HG03442 (cell line): ENCODE measurements around the gene USP14.
A peak's percentile ranks its signal among the peaks of the same experiment; 100 is the strongest.
"Not testable (repeated sequence)": the region's sequence is repeated elsewhere in the genome, so short reads cannot be mapped to it uniquely, and the experiment has no call there.

Source experiments
- ATAC-seq: cut with Tn5 transposase; IDR thresholded peaks from one replicate; pipeline ENCODE4 v1.9.1; 2021; ENCODE audit warnings: mild to moderate bottlenecking, moderate library complexity; ENCODE audit not compliant: unreplicated experiment

Gene USP14

GRCh38 chr18:158128-159036 lies at the start of gene USP14:
TSS of gene USP14 (plus strand) at chr18:158557. CDS start at chr18:158699, 142 bp downstream.
- ATAC-seq = peak; percentile 91

- ATAC-seq = peak; percentile 4
Observed at GRCh38 chr18:108665-109063, 49.7 kb upstream of the USP14 start.

DNA sequence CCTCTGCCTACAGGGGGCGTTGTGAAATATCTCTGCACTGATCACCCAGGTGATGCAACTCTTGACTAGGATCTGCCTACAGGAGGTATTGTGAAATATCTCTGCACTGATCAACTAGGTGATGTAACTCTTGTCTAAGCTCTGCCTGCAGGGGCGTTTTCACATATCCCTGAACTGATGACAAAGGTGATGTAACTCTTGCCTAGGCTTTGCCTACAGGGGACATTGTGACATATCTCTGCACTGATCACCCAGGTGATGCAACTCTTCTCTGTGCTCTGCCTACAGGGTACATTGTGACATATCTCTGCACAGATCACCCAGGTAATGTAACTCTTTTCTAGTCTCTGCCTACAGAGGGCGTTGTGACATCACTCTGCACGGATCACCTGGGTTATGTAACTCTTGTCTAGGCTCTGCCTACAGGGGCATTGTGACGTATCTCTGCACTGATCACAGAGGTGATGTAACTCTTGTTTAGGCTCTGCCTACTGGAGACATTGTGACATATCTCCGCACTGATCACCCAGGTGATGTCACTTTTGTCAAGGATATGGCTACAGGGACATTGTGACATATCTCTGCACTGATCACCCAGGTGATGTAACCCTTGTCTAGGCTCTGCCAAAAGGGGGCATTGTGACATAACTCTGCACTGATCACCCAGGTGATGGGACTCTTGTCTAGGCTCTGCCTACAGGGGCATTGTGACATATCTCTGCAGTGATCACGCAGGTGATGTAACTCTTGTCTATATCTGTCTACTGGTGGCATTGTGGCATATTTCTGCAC lies 49.0 kb upstream of the USP14 start:
- not testable (repeated sequence) for ATAC-seq

DNA sequence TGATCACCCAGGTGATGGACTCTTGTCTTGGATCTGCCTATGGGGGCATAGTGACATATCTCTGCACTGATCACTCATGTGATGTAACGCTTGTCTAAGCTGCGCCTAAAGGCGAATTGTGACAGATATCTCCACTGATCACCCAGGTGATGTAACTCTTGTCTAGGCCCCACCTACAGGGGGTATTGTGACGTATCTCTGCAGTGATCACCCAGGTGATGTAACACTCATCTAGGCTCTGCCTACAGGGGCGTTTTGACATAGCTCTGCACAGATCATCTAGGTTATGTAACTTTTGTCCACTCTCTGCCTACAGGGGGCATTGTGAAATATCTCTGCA lies 48.5 kb upstream of the USP14 start:
- ATAC-seq = not testable (repeated sequence)

GRCh38 chr18:110351-111201 lies 47.8 kb upstream of the USP14 start:
- not testable (repeated sequence) for ATAC-seq

DNA sequence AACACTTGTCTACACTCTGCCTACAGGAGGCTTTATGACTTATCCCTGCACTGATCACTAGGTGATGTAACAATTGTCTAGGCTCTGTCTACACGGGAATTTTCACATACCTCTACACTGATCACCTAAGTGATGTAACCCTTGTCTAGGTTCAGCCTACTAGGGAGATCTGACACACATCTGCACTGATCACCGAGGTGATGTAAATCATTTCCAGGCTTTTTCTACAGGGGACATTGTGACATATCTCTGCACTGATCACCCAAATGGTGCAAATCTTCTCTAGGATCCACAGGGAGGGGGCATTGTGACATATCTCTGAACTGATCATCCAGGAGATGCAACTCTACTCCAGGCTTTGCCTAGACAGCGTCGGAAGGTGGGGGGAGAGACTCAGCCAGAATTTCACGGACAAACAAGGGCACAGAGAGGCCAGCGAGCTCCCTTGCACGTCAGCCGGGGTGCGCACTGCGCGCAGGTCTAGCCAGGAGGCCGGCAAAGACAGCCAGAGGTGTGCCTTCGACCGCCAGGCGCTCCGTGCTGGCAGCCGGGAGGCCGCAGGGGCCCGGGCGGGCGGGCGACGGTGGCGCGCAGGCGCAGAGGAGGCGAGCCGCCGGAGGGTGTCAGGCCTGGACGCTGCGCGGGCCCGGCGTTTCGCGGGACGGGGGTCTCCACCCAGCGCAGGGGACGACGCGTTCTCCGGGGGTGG lies 46.9 kb upstream of the USP14 start:
- ATAC-seq = no peak

GRCh38 chr18:112015-112733 lies 46.2 kb upstream of the USP14 start:
- not testable (repeated sequence) for ATAC-seq

DNA sequence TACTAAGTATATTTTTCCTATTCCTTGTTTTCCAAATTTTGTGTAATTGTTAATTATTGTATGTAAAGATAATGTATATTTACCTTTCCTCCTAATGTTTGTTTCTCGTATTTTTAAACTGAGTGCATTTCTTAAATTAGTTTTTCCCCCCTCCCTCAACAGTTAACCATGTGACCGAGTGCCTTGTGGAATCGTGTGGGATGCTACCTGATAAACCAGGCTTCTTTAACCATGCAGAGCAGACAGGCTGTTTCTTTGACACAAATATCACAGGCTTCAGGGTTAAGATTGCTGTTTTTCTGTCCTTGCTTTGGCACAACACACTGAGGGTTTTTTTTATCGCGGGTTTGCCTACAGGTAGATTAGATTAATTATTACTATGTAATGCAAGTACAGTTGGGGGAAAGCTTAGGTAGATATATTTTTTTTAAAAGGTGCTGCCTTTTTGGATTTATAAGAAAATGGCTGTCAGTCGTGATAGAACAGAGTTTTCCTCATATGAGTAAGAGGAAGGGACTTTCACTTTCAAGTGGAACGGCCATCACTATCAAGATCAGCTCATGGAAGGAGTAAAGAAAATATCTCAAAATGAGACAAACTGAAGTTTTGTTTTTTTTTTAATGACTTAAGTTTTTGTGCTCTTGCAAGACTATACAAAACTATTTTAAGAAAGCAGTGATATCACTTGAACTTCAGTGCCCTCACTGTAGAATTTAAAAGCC lies 37.7 kb upstream of the USP14 start:
- ATAC-seq = not testable (repeated sequence)

DNA sequence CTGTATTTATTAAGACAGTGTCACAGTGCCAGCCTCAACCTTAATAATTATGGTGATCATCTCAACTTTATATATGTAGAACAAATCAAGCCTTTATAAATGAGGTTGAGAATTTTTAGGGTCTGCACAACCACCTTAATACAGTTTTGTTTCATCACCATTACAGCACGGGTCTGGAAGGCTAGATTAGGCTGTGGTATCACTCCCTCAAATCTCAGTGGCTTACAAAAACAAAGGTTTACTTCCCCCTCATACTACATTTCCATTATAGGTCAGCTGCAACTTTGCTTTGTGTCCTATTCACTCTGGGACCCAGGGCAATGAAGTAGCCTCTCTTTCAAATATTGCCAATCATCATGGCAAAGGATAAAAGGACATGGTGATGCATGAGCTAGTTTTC lies 23.3 kb upstream of the USP14 start:
- no peak for ATAC-seq

DNA sequence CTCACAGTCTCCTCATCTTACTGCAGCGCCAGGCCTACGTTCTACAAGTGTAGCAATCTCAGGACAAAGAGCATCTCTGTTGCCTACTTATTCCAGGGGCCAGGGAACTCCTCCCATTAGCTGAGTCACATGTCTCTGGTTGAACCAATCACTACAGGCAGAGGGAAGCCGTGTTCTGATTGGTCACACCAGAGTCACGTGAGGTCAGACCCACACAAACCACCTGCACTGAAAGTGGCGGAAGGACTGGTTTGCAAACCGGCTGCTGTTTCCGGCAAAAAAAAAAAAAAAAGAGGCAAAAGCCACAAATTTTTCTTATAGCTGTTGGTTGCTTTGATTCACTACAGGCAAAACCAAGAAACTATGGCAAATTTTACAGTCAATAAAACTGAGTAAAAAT lies 21.9 kb upstream of the USP14 start:
- peak; percentile 46 for ATAC-seq

GRCh38 chr18:137327-137726 lies 21.0 kb upstream of the USP14 start:
- ATAC-seq = no peak

GRCh38 chr18:140670-141266 lies 17.6 kb upstream of the USP14 start:
- ATAC-seq = no peak

DNA sequence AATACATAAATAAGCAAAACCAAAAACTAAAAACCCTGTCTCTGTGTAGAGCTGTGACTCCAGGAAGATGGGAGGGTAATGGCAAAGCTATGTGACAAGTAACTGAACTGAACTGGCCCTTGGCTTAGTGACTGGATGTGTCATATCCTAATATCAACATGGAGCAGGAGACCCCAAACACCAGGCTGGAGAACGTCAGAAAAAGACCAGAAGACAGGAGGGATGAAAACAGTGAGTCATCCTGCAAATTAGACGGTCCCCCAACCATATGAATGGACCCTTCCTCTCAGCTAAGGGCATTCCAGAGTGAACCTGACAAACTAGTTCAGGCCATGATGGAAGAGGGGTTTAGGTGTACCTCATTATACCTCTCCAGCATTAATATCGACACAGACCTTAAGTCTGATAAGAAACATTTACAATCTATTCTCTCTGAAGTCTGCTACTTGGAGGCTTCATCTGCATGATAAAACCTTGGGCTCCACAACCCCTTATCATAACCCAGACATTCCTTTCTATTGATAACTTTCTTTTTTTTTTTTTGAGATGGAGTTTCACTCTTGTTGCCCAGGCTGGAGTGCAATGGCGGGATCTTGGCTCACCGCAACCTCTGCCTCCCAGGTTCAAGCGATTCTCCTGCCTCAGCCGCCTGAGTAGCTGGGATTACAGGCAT lies 15.6 kb upstream of the USP14 start:
- not testable (repeated sequence) for ATAC-seq

DNA sequence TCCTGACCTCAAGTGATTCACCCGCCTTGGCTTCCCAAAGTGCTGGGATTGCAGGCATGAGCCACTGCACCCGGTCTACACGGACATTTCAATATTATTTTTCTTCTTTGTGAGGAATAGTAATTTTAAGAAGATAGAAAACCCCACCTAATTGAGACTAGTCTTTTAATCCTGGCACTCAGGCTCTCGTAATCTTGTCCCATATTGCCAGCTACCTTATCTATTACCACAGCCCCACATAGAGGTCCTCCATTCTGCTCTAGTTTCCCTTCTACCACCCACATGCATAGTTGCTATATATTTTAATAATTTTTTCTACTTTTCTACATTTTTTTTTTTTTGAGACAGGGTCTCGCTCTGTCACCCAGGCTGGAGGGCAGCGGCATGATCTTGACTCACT lies 9.5 kb upstream of the USP14 start:
- ATAC-seq = no peak

DNA sequence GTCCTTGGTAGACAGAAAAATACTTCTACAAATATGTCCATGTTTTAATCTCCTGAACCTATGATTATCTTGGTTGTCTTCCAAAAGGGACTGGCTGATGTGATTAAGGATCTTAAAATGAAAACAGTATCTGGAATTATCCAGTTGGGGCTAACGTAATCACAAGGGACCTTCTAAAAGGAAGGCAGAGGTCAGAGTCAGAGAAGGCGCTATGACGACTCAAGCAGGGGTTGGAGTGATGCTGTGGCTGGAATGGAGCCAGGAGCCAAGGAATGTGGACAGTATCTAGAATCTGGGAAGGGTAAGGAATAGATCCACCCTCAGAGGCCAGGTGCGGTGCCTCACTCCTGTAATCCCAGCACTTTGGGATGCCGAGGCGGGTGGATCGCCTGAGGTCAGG lies 4.2 kb upstream of the USP14 start:
- ATAC-seq = no peak

- no peak for ATAC-seq
Observed at GRCh38 chr18:155688-156087, 2.7 kb upstream of the USP14 start.

DNA sequence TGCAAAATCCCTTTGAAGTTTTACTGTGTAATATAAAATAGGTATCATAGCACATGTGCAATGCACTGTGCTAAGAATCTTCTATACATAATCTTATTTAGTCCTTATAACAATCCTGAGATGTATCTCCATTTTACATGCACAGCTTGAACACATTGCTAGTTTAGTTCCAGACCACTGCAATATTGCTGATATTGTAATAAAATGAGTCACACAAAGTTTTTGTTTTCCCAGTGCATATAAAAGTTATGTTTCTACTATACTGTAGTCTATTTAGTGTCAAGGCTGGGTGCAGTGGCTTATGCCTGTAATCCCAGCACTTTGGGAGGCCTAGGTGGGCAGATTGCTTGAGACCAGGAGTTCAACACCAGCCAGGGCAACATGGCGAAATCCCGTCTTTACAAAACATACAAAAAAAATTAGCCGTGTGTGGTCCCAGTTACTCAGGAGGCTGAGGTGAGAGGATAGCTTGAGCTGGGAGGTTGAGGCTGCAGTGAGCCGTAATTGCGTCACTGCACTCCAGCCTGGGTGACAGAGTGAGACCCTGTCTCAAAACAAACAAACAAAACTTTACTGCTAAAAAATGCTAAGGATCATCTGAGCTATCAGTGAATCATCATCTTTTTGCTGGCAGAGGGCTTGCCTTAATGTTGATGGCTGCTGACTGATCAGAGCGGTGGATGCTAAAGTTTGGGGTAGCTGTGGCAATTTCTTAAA lies 1.7 kb upstream of the USP14 start:
- ATAC-seq = no peak
